HFF-Myc (cell line): ENCODE data around the gene HOXD11.

Experiments
- DNase-seq: peaks from one replicate; pipeline ENCODE4 v3.0.0-alpha.2; 2011; ENCODE audit warnings: low read depth; ENCODE audit errors: extremely low read depth
- H3K4me3 ChIP-seq: replicated peaks from 2 replicates; pipeline ENCODE4 v1.5.1; 2011; ENCODE audit warnings: low read depth, mild to moderate bottlenecking, control low read depth, low read length
- CTCF ChIP-seq: IDR thresholded peaks from 2 replicates; pipeline ENCODE4 v1.5.1; 2012; ENCODE audit warnings: mild to moderate bottlenecking, low read depth, low read length, control low read depth; ENCODE audit errors: missing control alignments

The HOXD11 gene

GRCh38 chr2:176085861-176086771 is 21.0 kb upstream of the HOXD11 start:
- H3K4me3 ChIP-seq: no peak overlapping the region
- no peak for DNase-seq

DNA sequence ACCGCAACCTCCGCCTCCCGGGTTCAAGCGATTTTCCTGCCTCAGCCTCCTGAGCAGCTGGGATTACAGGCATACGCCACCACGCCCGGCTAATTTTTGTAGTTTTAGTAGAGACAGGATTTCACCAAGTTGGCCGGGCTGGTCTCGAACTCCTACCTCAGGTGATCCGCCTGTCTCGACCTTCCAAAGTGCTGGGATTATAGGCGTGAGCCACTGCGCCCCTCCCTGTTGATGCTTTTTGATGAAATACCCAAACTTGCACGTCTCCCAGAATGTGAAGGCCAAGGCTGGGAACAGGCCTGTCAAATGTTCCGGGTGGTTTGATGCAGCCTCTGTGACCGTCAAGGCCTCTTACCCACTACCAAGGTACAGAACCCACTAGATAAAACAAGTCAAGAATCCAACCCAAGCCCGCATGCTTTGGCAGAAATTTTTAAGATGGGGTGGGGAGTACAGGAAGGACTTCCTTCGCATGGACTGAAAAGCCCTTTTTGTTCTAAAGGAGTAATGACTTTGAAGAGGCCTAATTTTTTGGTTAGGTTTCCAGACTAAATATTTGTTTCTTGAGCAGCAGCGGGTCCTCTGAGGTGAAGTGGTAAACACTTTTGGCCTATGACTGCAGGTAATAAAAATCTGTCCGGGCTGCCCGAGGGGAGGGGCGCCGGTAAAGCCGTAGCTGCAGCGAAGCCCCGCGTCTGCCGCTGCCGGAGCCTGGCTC is 19.6 kb upstream of the HOXD11 start:
- no peak for DNase-seq
- H3K4me3 ChIP-seq: peak overlapping the region; percentile 20; the same call in 1 of the 2 replicates
- TF ChIP-seq CTCF: no peak

More at GRCh38 chr2:176085861-176086771, 21.0 kb upstream of the HOXD11 start:
- TF ChIP-seq CTCF: peak; percentile 54

DNA sequence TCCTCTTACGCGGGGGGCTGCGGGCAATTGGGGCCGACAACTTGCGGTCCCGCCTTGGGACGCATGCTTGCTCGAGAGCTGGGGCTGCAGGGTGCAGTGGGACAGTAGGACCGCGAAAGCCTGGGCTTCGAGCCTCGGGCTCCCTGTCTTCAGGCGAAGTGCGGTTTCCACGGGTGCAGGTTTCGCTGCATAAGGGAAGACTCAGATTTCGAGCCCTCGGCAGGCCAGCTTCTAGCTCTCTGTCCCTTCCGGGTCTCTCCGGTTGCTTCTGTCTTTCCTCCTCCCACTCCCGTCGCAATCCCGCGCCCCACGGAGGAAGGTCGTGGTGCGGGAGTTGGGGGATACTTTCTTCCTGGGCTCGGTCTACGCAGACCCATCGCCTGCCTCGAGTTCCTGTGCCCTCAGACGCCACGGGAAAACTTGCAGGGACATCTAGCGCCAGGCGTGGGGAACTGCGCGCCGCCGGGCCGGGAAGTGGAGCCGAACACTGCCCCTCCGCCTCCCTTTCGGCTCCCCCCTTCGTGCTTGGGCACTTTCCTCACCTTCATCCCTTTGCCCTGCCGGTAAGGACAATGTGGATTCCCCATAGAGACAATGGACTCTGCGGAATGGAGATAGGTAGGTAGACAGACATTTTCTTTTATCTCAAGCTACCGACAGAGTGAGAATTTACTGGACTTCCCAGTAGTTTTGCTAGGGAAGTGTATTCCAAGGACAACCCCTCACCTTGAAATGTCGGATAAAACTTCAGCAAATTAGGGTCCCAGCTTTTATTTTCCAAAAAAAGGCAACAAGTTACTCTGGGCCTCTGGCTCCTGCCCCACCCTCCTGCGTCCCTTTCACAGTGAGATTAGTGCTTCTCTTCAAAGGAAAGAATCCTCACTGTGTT is 18.8 kb upstream of the HOXD11 start:
- H3K4me3 ChIP-seq: peak overlapping the region; percentile 20; the same call in 1 of the 2 replicates
- TF ChIP-seq CTCF: peak; percentile 68
- no peak for DNase-seq

- DNase-seq: no peak
- H3K4me3 ChIP-seq: no peak overlapping the region
- no peak for TF ChIP-seq CTCF
Measured at GRCh38 chr2:176088937-176089842, 17.9 kb upstream of the HOXD11 start.

- H3K4me3 ChIP-seq: no peak overlapping the region
- no peak for TF ChIP-seq CTCF
- DNase-seq: no peak
Measured at GRCh38 chr2:176089843-176090395, 17.2 kb upstream of the HOXD11 start.
